Spleen (tissue), 7 donors: ENCODE measurements around the gene LYRM4.

Experiments
- CTCF ChIP-seq, 11 experiments: fragments of 200-600 bp in 7 of 11; fragments of 450-650 bp in 4 of 11; sonication (generic) in 4 of 11; IDR thresholded peaks in 8 of 11; conservative IDR thresholded peaks in 3 of 11; 1 replicate in 7 of 11; 2 replicates in 4 of 11; pipeline versions ENCODE4 v1.4.0 to v1.8.0; 2016 to 2021; ENCODE audit warnings: antibody characterized with exemption in 11 of 11, inconsistent platforms in 4 of 11, mild to moderate bottlenecking in 1 of 11
- POLR2A ChIP-seq, 3 donors: fragments of 450-650 bp; IDR thresholded peaks; one replicate each; pipeline ENCODE4 v1.5.1; 2017; ENCODE audit warnings: antibody characterized with exemption in 3 of 3, mild to moderate bottlenecking in 1 of 3
- donor health status: DM: no; HTN: no; CAD: no; lungs with moderate emphysema.
- donor health status: DM: no; HTN: no; CAD: no.
- donor health status: DM: no; HTN: no; CAD: no.

GRCh38 chr6:5090603-5091002 lies 170.1 kb downstream of the LYRM4 start:
- no peak for TF ChIP-seq CTCF (IDR thresholded peaks at IDR 0.05 in 8 of 11, conservative IDR thresholded peaks at IDR 0.05 in 3 of 11)
- TF ChIP-seq POLR2A (IDR thresholded peaks at IDR 0.05), result no peak
